ENCODE data around the gene C22orf23. TPM values are rescaled to one million over a fixed set of nuclear protein-coding genes. Genes with fewer than 3 reads are reported as not detected.
A peak's percentile ranks its signal among the peaks of the same experiment; 100 is the strongest.
"Not testable (repeated sequence)": the region's sequence is repeated elsewhere in the genome, so short reads cannot be mapped to it uniquely, and the experiment has no call there.

The C22orf23 gene
- total RNA-seq, 1 donor from 2014 or later: 0.70 TPM

DNA sequence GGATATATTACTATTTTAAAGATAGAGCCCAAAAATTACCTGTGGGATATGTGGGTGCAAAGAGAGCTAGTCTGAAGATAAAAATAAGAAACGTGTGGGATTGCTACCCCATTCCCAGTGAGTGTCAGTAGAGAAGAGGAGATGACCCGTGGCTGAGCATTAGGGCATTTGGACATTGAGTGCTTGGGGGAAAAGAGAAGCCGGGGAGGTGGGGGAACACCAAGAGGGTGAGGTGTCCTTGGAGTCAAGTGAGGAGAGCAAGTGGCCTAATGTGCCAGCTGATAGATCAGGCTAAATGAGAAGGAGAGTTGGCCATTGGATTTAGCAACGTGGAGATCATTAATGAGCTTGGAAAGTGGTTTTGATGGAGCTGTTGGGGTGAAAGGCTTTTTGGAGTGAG, 1.3 kb upstream of the C22orf23 start:
- Mint-ChIP-seq H3K4me3 (peak overlapping the region; percentile 99), H3K4me1 (ENCODE audit: unreplicated experiment) (peaks cover 28% of the 10 kb centered on the region), H3K36me3 (peaks cover 15% of the 10 kb centered on the region), H3K27ac (peak overlapping the region; percentile 94), H3K9me3 (no peaks in the 10 kb centered on the region), H3K27me3 (peaks cover 4% of the 10 kb centered on the region)
- no peak for DNase-seq (ENCODE audit: extremely low spot score, unreplicated experiment)
- TF ChIP-seq, protein P1, sequence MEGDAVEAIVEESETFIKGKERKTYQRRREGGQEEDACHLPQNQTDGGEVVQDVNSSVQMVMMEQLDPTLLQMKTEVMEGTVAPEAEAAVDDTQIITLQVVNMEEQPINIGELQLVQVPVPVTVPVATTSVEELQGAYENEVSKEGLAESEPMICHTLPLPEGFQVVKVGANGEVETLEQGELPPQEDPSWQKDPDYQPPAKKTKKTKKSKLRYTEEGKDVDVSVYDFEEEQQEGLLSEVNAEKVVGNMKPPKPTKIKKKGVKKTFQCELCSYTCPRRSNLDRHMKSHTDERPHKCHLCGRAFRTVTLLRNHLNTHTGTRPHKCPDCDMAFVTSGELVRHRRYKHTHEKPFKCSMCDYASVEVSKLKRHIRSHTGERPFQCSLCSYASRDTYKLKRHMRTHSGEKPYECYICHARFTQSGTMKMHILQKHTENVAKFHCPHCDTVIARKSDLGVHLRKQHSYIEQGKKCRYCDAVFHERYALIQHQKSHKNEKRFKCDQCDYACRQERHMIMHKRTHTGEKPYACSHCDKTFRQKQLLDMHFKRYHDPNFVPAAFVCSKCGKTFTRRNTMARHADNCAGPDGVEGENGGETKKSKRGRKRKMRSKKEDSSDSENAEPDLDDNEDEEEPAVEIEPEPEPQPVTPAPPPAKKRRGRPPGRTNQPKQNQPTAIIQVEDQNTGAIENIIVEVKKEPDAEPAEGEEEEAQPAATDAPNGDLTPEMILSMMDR (conservative IDR thresholded peaks at IDR 0.05): no peak

DNA sequence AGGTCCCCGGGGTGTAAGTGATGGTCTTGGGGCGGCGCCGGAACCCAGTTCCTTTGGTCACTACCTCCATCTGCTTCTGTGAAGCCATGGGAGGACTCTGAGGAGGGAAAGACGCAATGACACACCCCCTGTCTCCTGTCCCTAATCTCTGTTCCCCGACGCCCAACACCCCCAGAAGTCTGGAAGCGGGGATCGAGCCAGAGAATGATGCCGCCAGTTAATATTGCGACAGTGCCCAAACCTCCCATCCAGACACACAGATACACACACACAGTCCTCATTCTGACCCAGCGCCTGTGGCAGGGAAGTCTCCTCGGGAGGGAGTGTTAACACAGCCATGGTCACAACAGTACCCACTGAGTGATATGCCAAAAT, 352 bp downstream of the C22orf23 start:
- Mint-ChIP-seq H3K9me3 (no peaks in the 10 kb centered on the region), H3K27ac (peak overlapping the region; percentile 94), H3K4me1 (ENCODE audit: unreplicated experiment) (peaks cover 28% of the 10 kb centered on the region), H3K4me3 (peak overlapping the region; percentile 99), H3K27me3 (peaks cover 4% of the 10 kb centered on the region), H3K36me3 (peaks cover 5% of the 10 kb centered on the region)
- TF ChIP-seq, protein P1 (conservative IDR thresholded peaks at IDR 0.05): no peak
- no peak for DNase-seq (ENCODE audit: extremely low spot score, unreplicated experiment)

DNA sequence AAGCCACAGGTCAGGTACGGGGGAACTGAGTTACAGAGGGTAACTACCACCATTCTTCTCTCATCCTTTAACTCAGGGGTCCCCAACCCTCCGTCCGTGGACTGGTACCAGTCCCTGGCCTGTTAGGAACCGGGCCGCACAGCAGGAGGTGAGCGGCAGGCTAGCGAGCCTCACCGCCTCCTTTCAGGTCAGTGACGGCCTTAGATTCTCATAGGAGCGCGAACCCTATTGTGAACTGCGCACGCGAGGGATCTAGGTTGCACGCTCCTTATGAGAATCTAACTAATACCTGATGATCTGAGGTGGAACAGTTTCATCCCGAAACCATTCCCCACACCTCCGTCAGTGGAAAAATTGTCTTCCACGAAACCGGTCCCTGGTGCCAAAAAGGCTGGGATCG, 772 bp downstream of the C22orf23 start:
- H3K4me1 Mint-ChIP-seq (ENCODE audit: unreplicated experiment): peaks cover 28% of the 10 kb centered on the region
- not testable (repeated sequence) for H3K36me3 Mint-ChIP-seq; DNase-seq (ENCODE audit: extremely low spot score, unreplicated experiment); H3K27me3 Mint-ChIP-seq; H3K9me3 Mint-ChIP-seq
- peak overlapping the region; percentile 99 for H3K4me3 Mint-ChIP-seq
- H3K27ac Mint-ChIP-seq: peak overlapping the region; percentile 94

- H3K27me3 Mint-ChIP-seq: peaks cover 4% of the 10 kb centered on the region
- peaks cover 5% of the 10 kb centered on the region for H3K36me3 Mint-ChIP-seq
- no peaks in the 10 kb centered on the region for H3K9me3 Mint-ChIP-seq
- H3K27ac Mint-ChIP-seq: peak overlapping the region; percentile 72
- peak overlapping the region; percentile 69 for H3K4me3 Mint-ChIP-seq
- peaks cover 28% of the 10 kb centered on the region for H3K4me1 Mint-ChIP-seq (ENCODE audit: unreplicated experiment)
- DNase-seq (ENCODE audit: extremely low spot score, unreplicated experiment): no peak
- TF ChIP-seq, protein P1 (conservative IDR thresholded peaks at IDR 0.05): no peak
Observed at GRCh38 chr22:37951305-37951704, 2.1 kb downstream of the C22orf23 start.

DNA sequence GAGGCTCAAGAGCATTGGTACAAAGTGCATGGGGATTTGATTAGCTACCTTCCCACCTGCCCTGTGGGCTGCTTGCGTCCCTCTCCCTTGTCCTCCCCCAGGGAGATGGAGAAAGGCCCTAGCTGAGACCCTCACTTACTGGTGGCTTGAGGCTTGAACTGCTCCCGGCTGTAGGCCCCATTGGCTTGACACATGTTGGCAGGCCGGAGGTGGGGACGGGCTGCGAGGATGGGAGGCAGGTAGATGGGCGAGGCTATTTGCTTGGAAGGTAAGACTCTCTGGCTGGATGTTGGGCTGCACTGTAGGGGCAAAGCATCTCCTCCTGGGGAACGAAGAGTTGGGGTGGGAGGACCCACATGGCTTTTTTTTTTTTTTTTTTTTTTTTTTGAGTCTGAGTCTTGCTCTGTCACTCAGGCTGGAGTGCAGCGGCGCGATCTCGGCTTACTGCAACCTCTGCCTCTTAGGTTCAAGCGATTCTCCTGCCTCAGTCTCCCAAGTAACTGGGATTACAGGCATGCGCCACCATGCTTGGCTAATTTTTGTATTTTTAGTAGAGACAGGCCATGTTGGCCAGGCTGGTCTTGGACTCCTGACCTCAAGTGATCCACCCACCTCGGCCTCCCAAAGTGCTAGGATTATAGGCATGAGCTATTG, 6.1 kb downstream of the C22orf23 start:
- H3K4me1 Mint-ChIP-seq (ENCODE audit: unreplicated experiment); H3K4me3 Mint-ChIP-seq; H3K36me3 Mint-ChIP-seq; DNase-seq (ENCODE audit: extremely low spot score, unreplicated experiment); H3K27me3 Mint-ChIP-seq; H3K9me3 Mint-ChIP-seq; H3K27ac Mint-ChIP-seq: not testable (repeated sequence)

GRCh38 chr22:37944423-37944822, 9.0 kb downstream of the C22orf23 start:
- not testable (repeated sequence) for H3K4me3 Mint-ChIP-seq; H3K9me3 Mint-ChIP-seq; DNase-seq (ENCODE audit: extremely low spot score, unreplicated experiment); H3K36me3 Mint-ChIP-seq; H3K27me3 Mint-ChIP-seq; H3K27ac Mint-ChIP-seq; H3K4me1 Mint-ChIP-seq (ENCODE audit: unreplicated experiment)

GRCh38 chr22:37943825-37944198, 9.6 kb downstream of the C22orf23 start:
- no peak overlapping the region for H3K4me3 Mint-ChIP-seq
- H3K27me3 Mint-ChIP-seq: no peaks in the 10 kb centered on the region
- H3K4me1 Mint-ChIP-seq (ENCODE audit: unreplicated experiment): no peaks in the 10 kb centered on the region
- TF ChIP-seq, protein P1 (conservative IDR thresholded peaks at IDR 0.05): no peak
- no peak overlapping the region for H3K27ac Mint-ChIP-seq
- H3K36me3 Mint-ChIP-seq: peaks cover 8% of the 10 kb centered on the region
- no peaks in the 10 kb centered on the region for H3K9me3 Mint-ChIP-seq
- no peak for DNase-seq (ENCODE audit: extremely low spot score, unreplicated experiment)
